ENCODE results near the gene MATN1.

Gene MATN1

GRCh38 chr1:30734580-30734979, 11.2 kb upstream of the MATN1 start:
- no peaks in the 10 kb centered on the region for H3K79me1 ChIP-seq (ENCODE audit: low read length)
- no CpG with 5 or more reads among the region's 4 CpGs for WGBS (ENCODE audit: extremely low coverage, insufficient coverage, insufficient read length)
- no peak overlapping the region for H3K4ac ChIP-seq (ENCODE audit: low read depth, low read length)
- no peak overlapping the region for H3K4me3 ChIP-seq (ENCODE audit: low read depth, low read length)
- H3K9ac ChIP-seq (ENCODE audit: low read length): no peak overlapping the region
- H2BK5ac ChIP-seq (ENCODE audit: low read depth, low read length, poor library complexity): no peak overlapping the region
- H3K79me2 ChIP-seq (ENCODE audit: control insufficient read depth, insufficient read depth, low read length, poor library complexity): no peaks in the 10 kb centered on the region
- H4K91ac ChIP-seq (ENCODE audit: low read depth, low read length): no peak overlapping the region
- DNase-seq: no peak
- H2BK12ac ChIP-seq (ENCODE audit: low read length): no peak overlapping the region
- no peaks in the 10 kb centered on the region for H3K27me3 ChIP-seq (ENCODE audit: insufficient read depth, low read length)
- no peak overlapping the region for H3K4me2 ChIP-seq (ENCODE audit: low read length)
- H2AFZ ChIP-seq (ENCODE audit: insufficient read depth, low read length, poor library complexity): no peak overlapping the region
- no peak overlapping the region for H3K14ac ChIP-seq (ENCODE audit: low read length)
- no peak overlapping the region for H3K23ac ChIP-seq (ENCODE audit: low read length)
- H4K8ac ChIP-seq (ENCODE audit: low read depth, low read length): no peak overlapping the region
- H3K27ac ChIP-seq (ENCODE audit: low read depth, low read length): no peak overlapping the region
- H3K36me3 ChIP-seq (ENCODE audit: control insufficient read depth in 1 of 2, insufficient read depth in 2 of 2, low read length in 2 of 2): no peaks in the 10 kb centered on the region
- no peak overlapping the region for H2AK5ac ChIP-seq (ENCODE audit: low read length)
- no peak overlapping the region for H2BK120ac ChIP-seq (ENCODE audit: insufficient read depth, low read length, poor library complexity)
- no peak overlapping the region for H4K12ac ChIP-seq (ENCODE audit: low read depth, low read length)
- H3K9me3 ChIP-seq (ENCODE audit: insufficient read depth, low read depth, low read length): peaks cover 2% of the 10 kb centered on the region
- H3K4me1 ChIP-seq (ENCODE audit: control insufficient read depth in 1 of 2, insufficient read depth in 2 of 2, low read length in 2 of 2): peaks cover 0 to 2% of the 10 kb centered on the region in 2 experiments
- H3K18ac ChIP-seq (ENCODE audit: low read length): no peak overlapping the region

GRCh38 chr1:30734106-30734505, 10.7 kb upstream of the MATN1 start:
- no peak overlapping the region for H2AFZ ChIP-seq (ENCODE audit: insufficient read depth, low read length, poor library complexity)
- no peak overlapping the region for H3K27ac ChIP-seq (ENCODE audit: low read depth, low read length)
- no peak for DNase-seq
- no CpG with 5 or more reads among the region's 4 CpGs for WGBS (ENCODE audit: extremely low coverage, insufficient coverage, insufficient read length)
- H3K27me3 ChIP-seq (ENCODE audit: insufficient read depth, low read length): no peaks in the 10 kb centered on the region
- no peak overlapping the region for H3K4ac ChIP-seq (ENCODE audit: low read depth, low read length)
- peaks cover 2% of the 10 kb centered on the region for H3K9me3 ChIP-seq (ENCODE audit: insufficient read depth, low read depth, low read length)
- no peaks in the 10 kb centered on the region for H3K79me1 ChIP-seq (ENCODE audit: low read length)
- no peak overlapping the region for H3K4me2 ChIP-seq (ENCODE audit: low read length)
- no peak overlapping the region for H3K18ac ChIP-seq (ENCODE audit: low read length)
- H3K79me2 ChIP-seq (ENCODE audit: control insufficient read depth, insufficient read depth, low read length, poor library complexity): no peaks in the 10 kb centered on the region
- H2BK12ac ChIP-seq (ENCODE audit: low read length): no peak overlapping the region
- H3K36me3 ChIP-seq (ENCODE audit: control insufficient read depth in 1 of 2, insufficient read depth in 2 of 2, low read length in 2 of 2): no peaks in the 10 kb centered on the region
- H3K23ac ChIP-seq (ENCODE audit: low read length): no peak overlapping the region
- no peak overlapping the region for H3K4me3 ChIP-seq (ENCODE audit: low read depth, low read length)
- peaks cover 0 to 2% of the 10 kb centered on the region in 2 experiments for H3K4me1 ChIP-seq (ENCODE audit: control insufficient read depth in 1 of 2, insufficient read depth in 2 of 2, low read length in 2 of 2)
- no peak overlapping the region for H4K91ac ChIP-seq (ENCODE audit: low read depth, low read length)
- H4K8ac ChIP-seq (ENCODE audit: low read depth, low read length): no peak overlapping the region
- no peak overlapping the region for H4K12ac ChIP-seq (ENCODE audit: low read depth, low read length)
- no peak overlapping the region for H2AK5ac ChIP-seq (ENCODE audit: low read length)
- H2BK5ac ChIP-seq (ENCODE audit: low read depth, low read length, poor library complexity): no peak overlapping the region
- H3K9ac ChIP-seq (ENCODE audit: low read length): no peak overlapping the region
- H2BK120ac ChIP-seq (ENCODE audit: insufficient read depth, low read length, poor library complexity): no peak overlapping the region
- H3K14ac ChIP-seq (ENCODE audit: low read length): no peak overlapping the region

DNA sequence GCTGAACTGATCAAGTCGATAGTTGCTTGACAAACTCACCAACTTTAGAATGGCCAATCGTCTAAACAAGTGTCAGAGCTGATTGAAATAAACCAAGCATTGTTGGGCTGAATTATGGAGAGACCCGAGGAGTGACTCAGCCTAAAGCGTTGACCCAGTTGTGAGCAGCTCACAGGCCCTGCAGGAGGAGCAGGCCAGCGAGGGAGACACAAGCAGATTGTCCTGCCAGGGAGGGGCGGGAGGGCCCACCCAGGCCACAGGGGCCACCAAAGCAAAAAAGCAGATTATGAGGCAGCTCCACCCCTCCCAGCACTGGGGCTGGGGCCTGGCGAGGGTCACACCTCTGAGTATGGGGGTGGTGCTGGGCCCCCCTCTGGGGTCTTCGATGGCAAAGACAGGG, 10.1 kb upstream of the MATN1 start:
- H2AFZ ChIP-seq (ENCODE audit: insufficient read depth, low read length, poor library complexity): no peak overlapping the region
- WGBS (ENCODE audit: extremely low coverage, insufficient coverage, insufficient read length): no CpG with 5 or more reads among the region's 8 CpGs
- no peaks in the 10 kb centered on the region for H3K79me1 ChIP-seq (ENCODE audit: low read length)

DNA sequence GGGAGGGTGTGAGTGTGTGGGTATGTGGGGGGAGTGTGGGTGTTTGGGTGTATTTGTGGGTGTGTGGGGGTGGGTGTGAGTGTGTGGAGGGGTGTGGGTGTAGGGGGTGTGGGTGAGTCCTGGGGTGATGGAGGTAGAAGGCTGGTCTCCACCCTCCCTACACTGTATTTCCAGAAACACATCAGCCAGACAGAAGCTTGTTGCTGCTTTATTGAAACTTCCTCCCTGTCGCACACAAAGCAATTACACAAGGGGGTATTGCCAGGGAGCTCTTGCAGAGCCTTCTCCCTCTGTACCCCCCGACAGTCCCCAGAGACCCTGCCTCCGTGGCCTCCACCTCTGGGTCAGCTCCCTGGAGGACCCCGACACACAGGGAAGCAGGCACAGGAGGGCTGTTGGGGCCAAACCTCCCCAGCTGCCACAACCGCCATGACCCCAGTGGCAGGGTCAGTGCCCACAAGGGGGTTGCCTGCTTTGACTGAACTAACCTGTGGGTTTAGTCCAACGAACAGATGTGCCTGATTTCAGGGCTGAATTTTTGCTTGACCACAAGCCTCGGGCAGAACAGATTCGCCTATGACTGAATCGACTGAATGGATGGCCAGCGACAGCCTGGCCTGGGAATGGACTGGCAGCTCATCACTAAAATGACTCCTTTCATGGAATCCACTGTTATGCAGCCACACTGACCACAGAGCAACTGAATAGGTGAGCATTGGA, 9.1 kb upstream of the MATN1 start:
- no peak overlapping the region for H4K8ac ChIP-seq (ENCODE audit: low read depth, low read length)
- H4K12ac ChIP-seq (ENCODE audit: low read depth, low read length): no peak overlapping the region
- no peak overlapping the region for H2BK12ac ChIP-seq (ENCODE audit: low read length)
- DNase-seq: no peak
- H3K4me2 ChIP-seq (ENCODE audit: low read length): no peak overlapping the region
- H3K4me3 ChIP-seq (ENCODE audit: low read depth, low read length): no peak overlapping the region
- H3K79me1 ChIP-seq (ENCODE audit: low read length): no peaks in the 10 kb centered on the region
- no peak overlapping the region for H3K9ac ChIP-seq (ENCODE audit: low read length)
- WGBS (ENCODE audit: extremely low coverage, insufficient coverage, insufficient read length): no CpG with 5 or more reads among the region's 10 CpGs
- H3K36me3 ChIP-seq (ENCODE audit: control insufficient read depth in 1 of 2, insufficient read depth in 2 of 2, low read length in 2 of 2): no peaks in the 10 kb centered on the region
- no peak overlapping the region for H3K4ac ChIP-seq (ENCODE audit: low read depth, low read length)
- H3K79me2 ChIP-seq (ENCODE audit: control insufficient read depth, insufficient read depth, low read length, poor library complexity): no peaks in the 10 kb centered on the region
- no peak overlapping the region for H3K27ac ChIP-seq (ENCODE audit: low read depth, low read length)
- H3K14ac ChIP-seq (ENCODE audit: low read length): no peak overlapping the region
- H2AFZ ChIP-seq (ENCODE audit: insufficient read depth, low read length, poor library complexity): no peak overlapping the region
- H4K91ac ChIP-seq (ENCODE audit: low read depth, low read length): no peak overlapping the region
- no peaks in the 10 kb centered on the region for H3K9me3 ChIP-seq (ENCODE audit: insufficient read depth, low read depth, low read length)
- no peak overlapping the region for H3K23ac ChIP-seq (ENCODE audit: low read length)
- H3K27me3 ChIP-seq (ENCODE audit: insufficient read depth, low read length): no peaks in the 10 kb centered on the region
- H2AK5ac ChIP-seq (ENCODE audit: low read length): no peak overlapping the region
- H3K18ac ChIP-seq (ENCODE audit: low read length): no peak overlapping the region
- H3K4me1 ChIP-seq (ENCODE audit: control insufficient read depth in 1 of 2, insufficient read depth in 2 of 2, low read length in 2 of 2): peaks cover 3 to 4% of the 10 kb centered on the region in 2 experiments
- no peak overlapping the region for H2BK5ac ChIP-seq (ENCODE audit: low read depth, low read length, poor library complexity)
- no peak overlapping the region for H2BK120ac ChIP-seq (ENCODE audit: insufficient read depth, low read length, poor library complexity)

More for the DNA sequence above, 10.1 kb upstream of the MATN1 start:
- no peaks in the 10 kb centered on the region for H3K27me3 ChIP-seq (ENCODE audit: insufficient read depth, low read length)
- no peak overlapping the region for H2BK120ac ChIP-seq (ENCODE audit: insufficient read depth, low read length, poor library complexity)
- H2BK12ac ChIP-seq (ENCODE audit: low read length): no peak overlapping the region
- H3K4me3 ChIP-seq (ENCODE audit: low read depth, low read length): no peak overlapping the region
- no peak overlapping the region for H2BK5ac ChIP-seq (ENCODE audit: low read depth, low read length, poor library complexity)
- H3K27ac ChIP-seq (ENCODE audit: low read depth, low read length): no peak overlapping the region
- DNase-seq: no peak
- H3K9me3 ChIP-seq (ENCODE audit: insufficient read depth, low read depth, low read length): no peaks in the 10 kb centered on the region
- H3K9ac ChIP-seq (ENCODE audit: low read length): no peak overlapping the region
- no peak overlapping the region for H3K23ac ChIP-seq (ENCODE audit: low read length)
- H3K18ac ChIP-seq (ENCODE audit: low read length): no peak overlapping the region
- H3K79me2 ChIP-seq (ENCODE audit: control insufficient read depth, insufficient read depth, low read length, poor library complexity): no peaks in the 10 kb centered on the region
- no peaks in the 10 kb centered on the region for H3K36me3 ChIP-seq (ENCODE audit: control insufficient read depth in 1 of 2, insufficient read depth in 2 of 2, low read length in 2 of 2)
- no peak overlapping the region for H3K4me2 ChIP-seq (ENCODE audit: low read length)
- H3K4ac ChIP-seq (ENCODE audit: low read depth, low read length): no peak overlapping the region
- no peak overlapping the region for H4K91ac ChIP-seq (ENCODE audit: low read depth, low read length)
- H3K14ac ChIP-seq (ENCODE audit: low read length): no peak overlapping the region
- no peak overlapping the region for H2AK5ac ChIP-seq (ENCODE audit: low read length)
- peaks cover 0 to 2% of the 10 kb centered on the region in 2 experiments for H3K4me1 ChIP-seq (ENCODE audit: control insufficient read depth in 1 of 2, insufficient read depth in 2 of 2, low read length in 2 of 2)
- H4K8ac ChIP-seq (ENCODE audit: low read depth, low read length): no peak overlapping the region
- H4K12ac ChIP-seq (ENCODE audit: low read depth, low read length): no peak overlapping the region

All from trophoblast cell (in vitro differentiated cells and primary cell).